RWPE2 (cell line): Measurements from ENCODE around the gene TSPAN18.

Experiments
- ATAC-seq: fragments of 200-7000 bp; cut with Tn5 transposase; 3 replicates; pipeline ENCODE4 v1.9.1; 2021; ENCODE audit warnings: low read depth
- DNase-seq: peaks from one replicate; pipeline ENCODE4 v3.0.0-alpha.2; 2020; ENCODE audit warnings: low spot score
- H3K27ac ChIP-seq: fragments of 450-650 bp; 2 replicates; pipeline ENCODE4 v1.5.1; 2017; ENCODE audit warnings: mild to moderate bottlenecking; ENCODE audit not compliant: poor library complexity, severe bottlenecking
- H3K27me3 ChIP-seq: fragments of 250-450 bp; sonication (Bioruptor Pico); 2 replicates; pipeline ENCODE4 v1.5.1; 2021; ENCODE audit warnings: mild to moderate bottlenecking, moderate library complexity; ENCODE audit not compliant: insufficient read depth, poor library complexity, severe bottlenecking
- H3K36me3 ChIP-seq: fragments of 250-450 bp; sonication (Bioruptor Pico); 2 replicates; pipeline ENCODE4 v1.5.1; 2020; ENCODE audit warnings: low read depth, mild to moderate bottlenecking, moderate library complexity
- H3K4me1 ChIP-seq: fragments of 250-450 bp; sonication (Bioruptor Pico); 2 replicates; pipeline ENCODE4 v1.5.1; 2021; ENCODE audit warnings: mild to moderate bottlenecking, moderate library complexity; ENCODE audit not compliant: insufficient read depth, poor library complexity, severe bottlenecking
- H3K4me3 ChIP-seq: fragments of 250-450 bp; sonication (Bioruptor Pico); 2 replicates; pipeline ENCODE4 v1.5.1; 2021; ENCODE audit warnings: mild to moderate bottlenecking, moderate library complexity; ENCODE audit not compliant: severe bottlenecking
- H3K9me3 ChIP-seq: fragments of 250-450 bp; sonication (Bioruptor Pico); 2 replicates; pipeline ENCODE4 v1.5.1; 2021; ENCODE audit warnings: mild to moderate bottlenecking, moderate library complexity; ENCODE audit not compliant: severe bottlenecking
- TF ChIP-seq, protein P1 (sequence below): fragments of 450-650 bp; IDR thresholded peaks from one replicate; pipeline ENCODE4 v1.5.1; 2017; ENCODE audit warnings: mild to moderate bottlenecking, moderate library complexity; ENCODE audit not compliant: poor library complexity, severe bottlenecking

TSPAN18 gene

GRCh38 chr11:44846852-44847251 lies 120.1 kb downstream of the TSPAN18 start:
- TF ChIP-seq, protein P1, sequence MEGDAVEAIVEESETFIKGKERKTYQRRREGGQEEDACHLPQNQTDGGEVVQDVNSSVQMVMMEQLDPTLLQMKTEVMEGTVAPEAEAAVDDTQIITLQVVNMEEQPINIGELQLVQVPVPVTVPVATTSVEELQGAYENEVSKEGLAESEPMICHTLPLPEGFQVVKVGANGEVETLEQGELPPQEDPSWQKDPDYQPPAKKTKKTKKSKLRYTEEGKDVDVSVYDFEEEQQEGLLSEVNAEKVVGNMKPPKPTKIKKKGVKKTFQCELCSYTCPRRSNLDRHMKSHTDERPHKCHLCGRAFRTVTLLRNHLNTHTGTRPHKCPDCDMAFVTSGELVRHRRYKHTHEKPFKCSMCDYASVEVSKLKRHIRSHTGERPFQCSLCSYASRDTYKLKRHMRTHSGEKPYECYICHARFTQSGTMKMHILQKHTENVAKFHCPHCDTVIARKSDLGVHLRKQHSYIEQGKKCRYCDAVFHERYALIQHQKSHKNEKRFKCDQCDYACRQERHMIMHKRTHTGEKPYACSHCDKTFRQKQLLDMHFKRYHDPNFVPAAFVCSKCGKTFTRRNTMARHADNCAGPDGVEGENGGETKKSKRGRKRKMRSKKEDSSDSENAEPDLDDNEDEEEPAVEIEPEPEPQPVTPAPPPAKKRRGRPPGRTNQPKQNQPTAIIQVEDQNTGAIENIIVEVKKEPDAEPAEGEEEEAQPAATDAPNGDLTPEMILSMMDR, result no peak
- no peak for DNase-seq

GRCh38 chr11:44847316-44847715 lies 120.6 kb downstream of the TSPAN18 start:
- Histone ChIP-seq H3K36me3 (no peaks in the 10 kb centered on the region), H3K27ac (no peak overlapping the region)
- TF ChIP-seq, protein P1, result no peak

More at GRCh38 chr11:44846852-44847251, 120.1 kb downstream of the TSPAN18 start:
- no peak overlapping the region for H3K4me3 ChIP-seq
- H3K4me1 ChIP-seq, result no peaks in the 10 kb centered on the region
- peaks cover 2% of the 10 kb centered on the region for H3K9me3 ChIP-seq
- H3K36me3 ChIP-seq, result no peaks in the 10 kb centered on the region
- H3K27ac ChIP-seq, result no peak overlapping the region
- ATAC-seq, result no peak
- no peaks in the 10 kb centered on the region for H3K27me3 ChIP-seq

GRCh38 chr11:44848203-44848962 lies 121.6 kb downstream of the TSPAN18 start:
- Histone ChIP-seq H3K27ac (no peak overlapping the region), H3K27me3 (no peaks in the 10 kb centered on the region), H3K4me3 (no peak overlapping the region), H3K4me1 (no peaks in the 10 kb centered on the region), H3K9me3 (peaks cover 2% of the 10 kb centered on the region), H3K36me3 (no peaks in the 10 kb centered on the region)
- no peak for ATAC-seq
- no peak for DNase-seq
- TF ChIP-seq, protein P1, result no peak

More at GRCh38 chr11:44847316-44847715, 120.6 kb downstream of the TSPAN18 start:
- ATAC-seq, result no peak
- no peak overlapping the region for H3K4me3 ChIP-seq
- no peak for DNase-seq
- H3K4me1 ChIP-seq, result no peaks in the 10 kb centered on the region
- no peaks in the 10 kb centered on the region for H3K27me3 ChIP-seq
- H3K9me3 ChIP-seq, result peaks cover 2% of the 10 kb centered on the region

GRCh38 chr11:44848963-44849350 lies 122.2 kb downstream of the TSPAN18 start:
- Histone ChIP-seq H3K4me1 (no peaks in the 10 kb centered on the region), H3K4me3 (no peak overlapping the region), H3K9me3 (peaks cover 2% of the 10 kb centered on the region), H3K27ac (no peak overlapping the region), H3K36me3 (no peaks in the 10 kb centered on the region), H3K27me3 (no peaks in the 10 kb centered on the region)
- ATAC-seq, result no peak
- no peak for DNase-seq
- TF ChIP-seq, protein P1, result no peak

- TF ChIP-seq, protein P1, result no peak
- no peak for ATAC-seq
These were observed 122.7 kb downstream of the TSPAN18 start for GRCh38 chr11:44849424-44849823.

More at GRCh38 chr11:44849424-44849823, 122.7 kb downstream of the TSPAN18 start:
- Histone ChIP-seq H3K4me3 (no peak overlapping the region), H3K27ac (no peak overlapping the region), H3K36me3 (no peaks in the 10 kb centered on the region), H3K9me3 (no peaks in the 10 kb centered on the region), H3K4me1 (no peaks in the 10 kb centered on the region), H3K27me3 (no peaks in the 10 kb centered on the region)
- no peak for DNase-seq
